Liver (tissue), 3 donors: Measurements from ENCODE around the gene RBPJ.

Source experiments
- GABPA ChIP-seq, 2 donors: IDR thresholded peaks in 1 of 2; conservative IDR thresholded peaks in 1 of 2; 2 replicates each; pipeline ENCODE4 v1.6.1; 2016; ENCODE audit warnings: antibody characterized with exemption in 2 of 2, mild to moderate bottlenecking in 1 of 2, moderate library complexity in 1 of 2
- RXRA ChIP-seq, 2 donors: IDR thresholded peaks; 2 replicates each; pipeline ENCODE4 v1.6.1; 2017 to 2018; ENCODE audit warnings: antibody characterized with exemption in 2 of 2, mild to moderate bottlenecking in 1 of 2
- SP1 ChIP-seq: IDR thresholded peaks from 2 replicates; pipeline ENCODE4 v1.6.1; 2018; ENCODE audit warnings: antibody characterized with exemption, mild to moderate bottlenecking
- YY1 ChIP-seq: IDR thresholded peaks from 2 replicates; pipeline ENCODE4 v1.6.1; 2016; ENCODE audit warnings: antibody characterized with exemption, mild to moderate bottlenecking
- TF ChIP-seq, protein P1 (sequence below): fragments of 150-350 bp; IDR thresholded peaks from 2 replicates; pipeline ENCODE4 v1.5.1; 2017; ENCODE audit warnings: improper control_type of control experiment, low read depth, low read length; ENCODE audit not compliant: missing input control
- TF ChIP-seq, protein P2 (sequence below): IDR thresholded peaks from 2 replicates; pipeline ENCODE4 v1.6.1; 2016; ENCODE audit warnings: antibody characterized with exemption
- TF ChIP-seq, protein P3 (sequence below): IDR thresholded peaks from 2 replicates; pipeline ENCODE4 v1.6.1; 2016; ENCODE audit warnings: antibody characterized with exemption, mild to moderate bottlenecking
- donor health status: healthy.
- donor health status: healthy.

DNA sequence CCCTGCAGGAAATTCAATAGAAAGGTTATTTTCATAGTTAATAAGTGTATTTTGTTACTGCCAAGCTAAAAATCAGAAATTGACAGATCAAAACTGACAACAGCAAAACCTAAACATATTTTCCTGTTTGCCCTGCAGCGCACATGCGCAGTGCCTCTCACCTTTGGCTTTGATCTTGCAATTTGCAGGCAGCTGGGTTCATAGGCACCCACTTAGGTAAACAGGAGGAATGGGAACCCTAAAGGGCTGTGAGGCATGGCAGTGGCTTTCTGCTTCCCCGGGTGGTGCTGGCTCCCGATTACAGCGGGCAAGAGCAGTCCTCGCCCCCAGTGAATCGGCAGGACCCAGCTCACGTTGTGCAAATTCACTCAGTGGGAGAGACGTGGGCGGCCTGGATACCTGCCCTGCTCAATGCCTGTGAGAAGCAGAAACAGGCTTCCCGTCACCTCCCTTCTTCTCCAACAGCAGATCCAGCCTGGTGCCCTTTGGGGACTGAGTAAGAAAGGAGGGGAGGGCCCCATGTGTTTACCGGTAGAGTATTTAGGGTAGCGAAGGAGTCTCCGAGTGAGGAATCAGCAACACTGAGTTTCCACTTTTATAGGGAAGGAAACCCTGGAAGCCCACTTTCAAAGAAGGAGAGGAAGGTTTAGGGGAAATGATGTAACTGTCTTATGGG lies 143.7 kb downstream of the RBPJ start:
- TF ChIP-seq, protein P1, sequence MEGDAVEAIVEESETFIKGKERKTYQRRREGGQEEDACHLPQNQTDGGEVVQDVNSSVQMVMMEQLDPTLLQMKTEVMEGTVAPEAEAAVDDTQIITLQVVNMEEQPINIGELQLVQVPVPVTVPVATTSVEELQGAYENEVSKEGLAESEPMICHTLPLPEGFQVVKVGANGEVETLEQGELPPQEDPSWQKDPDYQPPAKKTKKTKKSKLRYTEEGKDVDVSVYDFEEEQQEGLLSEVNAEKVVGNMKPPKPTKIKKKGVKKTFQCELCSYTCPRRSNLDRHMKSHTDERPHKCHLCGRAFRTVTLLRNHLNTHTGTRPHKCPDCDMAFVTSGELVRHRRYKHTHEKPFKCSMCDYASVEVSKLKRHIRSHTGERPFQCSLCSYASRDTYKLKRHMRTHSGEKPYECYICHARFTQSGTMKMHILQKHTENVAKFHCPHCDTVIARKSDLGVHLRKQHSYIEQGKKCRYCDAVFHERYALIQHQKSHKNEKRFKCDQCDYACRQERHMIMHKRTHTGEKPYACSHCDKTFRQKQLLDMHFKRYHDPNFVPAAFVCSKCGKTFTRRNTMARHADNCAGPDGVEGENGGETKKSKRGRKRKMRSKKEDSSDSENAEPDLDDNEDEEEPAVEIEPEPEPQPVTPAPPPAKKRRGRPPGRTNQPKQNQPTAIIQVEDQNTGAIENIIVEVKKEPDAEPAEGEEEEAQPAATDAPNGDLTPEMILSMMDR = no peak
- TF ChIP-seq SP1 (no peak), YY1 (no peak), GABPA (IDR thresholded peaks at IDR 0.05 in 1 of 2, conservative IDR thresholded peaks at IDR 0.05 in 1 of 2) (no peak), RXRA (IDR thresholded peaks at IDR 0.05) (no peak)
- TF ChIP-seq, protein P2, sequence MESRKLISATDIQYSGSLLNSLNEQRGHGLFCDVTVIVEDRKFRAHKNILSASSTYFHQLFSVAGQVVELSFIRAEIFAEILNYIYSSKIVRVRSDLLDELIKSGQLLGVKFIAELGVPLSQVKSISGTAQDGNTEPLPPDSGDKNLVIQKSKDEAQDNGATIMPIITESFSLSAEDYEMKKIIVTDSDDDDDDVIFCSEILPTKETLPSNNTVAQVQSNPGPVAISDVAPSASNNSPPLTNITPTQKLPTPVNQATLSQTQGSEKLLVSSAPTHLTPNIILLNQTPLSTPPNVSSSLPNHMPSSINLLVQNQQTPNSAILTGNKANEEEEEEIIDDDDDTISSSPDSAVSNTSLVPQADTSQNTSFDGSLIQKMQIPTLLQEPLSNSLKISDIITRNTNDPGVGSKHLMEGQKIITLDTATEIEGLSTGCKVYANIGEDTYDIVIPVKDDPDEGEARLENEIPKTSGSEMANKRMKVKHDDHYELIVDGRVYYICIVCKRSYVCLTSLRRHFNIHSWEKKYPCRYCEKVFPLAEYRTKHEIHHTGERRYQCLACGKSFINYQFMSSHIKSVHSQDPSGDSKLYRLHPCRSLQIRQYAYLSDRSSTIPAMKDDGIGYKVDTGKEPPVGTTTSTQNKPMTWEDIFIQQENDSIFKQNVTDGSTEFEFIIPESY = no peak
- TF ChIP-seq, protein P3, sequence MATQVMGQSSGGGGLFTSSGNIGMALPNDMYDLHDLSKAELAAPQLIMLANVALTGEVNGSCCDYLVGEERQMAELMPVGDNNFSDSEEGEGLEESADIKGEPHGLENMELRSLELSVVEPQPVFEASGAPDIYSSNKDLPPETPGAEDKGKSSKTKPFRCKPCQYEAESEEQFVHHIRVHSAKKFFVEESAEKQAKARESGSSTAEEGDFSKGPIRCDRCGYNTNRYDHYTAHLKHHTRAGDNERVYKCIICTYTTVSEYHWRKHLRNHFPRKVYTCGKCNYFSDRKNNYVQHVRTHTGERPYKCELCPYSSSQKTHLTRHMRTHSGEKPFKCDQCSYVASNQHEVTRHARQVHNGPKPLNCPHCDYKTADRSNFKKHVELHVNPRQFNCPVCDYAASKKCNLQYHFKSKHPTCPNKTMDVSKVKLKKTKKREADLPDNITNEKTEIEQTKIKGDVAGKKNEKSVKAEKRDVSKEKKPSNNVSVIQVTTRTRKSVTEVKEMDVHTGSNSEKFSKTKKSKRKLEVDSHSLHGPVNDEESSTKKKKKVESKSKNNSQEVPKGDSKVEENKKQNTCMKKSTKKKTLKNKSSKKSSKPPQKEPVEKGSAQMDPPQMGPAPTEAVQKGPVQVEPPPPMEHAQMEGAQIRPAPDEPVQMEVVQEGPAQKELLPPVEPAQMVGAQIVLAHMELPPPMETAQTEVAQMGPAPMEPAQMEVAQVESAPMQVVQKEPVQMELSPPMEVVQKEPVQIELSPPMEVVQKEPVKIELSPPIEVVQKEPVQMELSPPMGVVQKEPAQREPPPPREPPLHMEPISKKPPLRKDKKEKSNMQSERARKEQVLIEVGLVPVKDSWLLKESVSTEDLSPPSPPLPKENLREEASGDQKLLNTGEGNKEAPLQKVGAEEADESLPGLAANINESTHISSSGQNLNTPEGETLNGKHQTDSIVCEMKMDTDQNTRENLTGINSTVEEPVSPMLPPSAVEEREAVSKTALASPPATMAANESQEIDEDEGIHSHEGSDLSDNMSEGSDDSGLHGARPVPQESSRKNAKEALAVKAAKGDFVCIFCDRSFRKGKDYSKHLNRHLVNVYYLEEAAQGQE = no peak
